Lower lobe of right lung (tissue), 2 donors: ENCODE measurements around the gene PPFIA1. TPM values are rescaled to one million over a fixed set of nuclear protein-coding genes. Genes with fewer than 3 reads are reported as not detected.

Experiments
- ATAC-seq, 2 donors: fragments of 200-7000 bp; cut with Tn5 transposase; one replicate each; pipeline ENCODE4 v1.9.1; 2020 to 2022; ENCODE audit warnings: mild to moderate bottlenecking in 2 of 2, moderate library complexity in 2 of 2
- DNase-seq: peaks from one replicate; pipeline ENCODE4 v3.0.0-alpha.2; 2020
- H3K27ac ChIP-seq: fragments of 200-600 bp; one replicate; pipeline ENCODE4 v1.8.0; 2022
- H3K27me3 ChIP-seq: fragments of 200-600 bp; one replicate; pipeline ENCODE4 v1.8.0; 2022; ENCODE audit warnings: low read depth
- H3K36me3 ChIP-seq: fragments of 200-600 bp; one replicate; pipeline ENCODE4 v1.8.0; 2022; ENCODE audit warnings: mild to moderate bottlenecking
- H3K4me1 ChIP-seq: fragments of 200-600 bp; one replicate; pipeline ENCODE4 v1.8.0; 2022
- H3K4me3 ChIP-seq: fragments of 200-600 bp; one replicate; pipeline ENCODE4 v1.8.0; 2022; ENCODE audit warnings: mild to moderate bottlenecking
- H3K9me3 ChIP-seq: fragments of 200-600 bp; one replicate; pipeline ENCODE4 v1.8.0; 2022
- intact Hi-C: fragments of 100-400 bp; cut with DNase I; formaldehyde crosslinking; loops from one replicate; pipeline ENCODE4 v1.11.0; 2022
- total RNA-seq: library from RNA; stranded (reverse); fragmentation: NEBNext Ultra II Directional; extraction: Animal tissue kit (Norgen Biotek cat#: 25700); gene quantifications from one replicate; pipeline ENCODE4 v1.2.1, GENCODE V29; 2021
- TF ChIP-seq, protein P1 (sequence below): fragments of 200-600 bp; IDR thresholded peaks from one replicate; pipeline ENCODE4 v1.8.0; 2022; ENCODE audit warnings: antibody characterized with exemption, mild to moderate bottlenecking
- donor health status: DM: no; HTN: yes; CAD: no; lungs with severe emphysema.

The PPFIA1 gene
- total RNA-seq, 1 donor from 2014 or later: 81.0 TPM

GRCh38 chr11:70409437-70409836, 138.9 kb downstream of the PPFIA1 start:
- Histone ChIP-seq H3K4me3 (no peak overlapping the region), H3K9me3 (no peaks in the 10 kb centered on the region), H3K27ac (no peak overlapping the region), H3K27me3 (no peaks in the 10 kb centered on the region), H3K4me1 (no peaks in the 10 kb centered on the region), H3K36me3 (peaks cover 91% of the 10 kb centered on the region)
- TF ChIP-seq, protein P1, sequence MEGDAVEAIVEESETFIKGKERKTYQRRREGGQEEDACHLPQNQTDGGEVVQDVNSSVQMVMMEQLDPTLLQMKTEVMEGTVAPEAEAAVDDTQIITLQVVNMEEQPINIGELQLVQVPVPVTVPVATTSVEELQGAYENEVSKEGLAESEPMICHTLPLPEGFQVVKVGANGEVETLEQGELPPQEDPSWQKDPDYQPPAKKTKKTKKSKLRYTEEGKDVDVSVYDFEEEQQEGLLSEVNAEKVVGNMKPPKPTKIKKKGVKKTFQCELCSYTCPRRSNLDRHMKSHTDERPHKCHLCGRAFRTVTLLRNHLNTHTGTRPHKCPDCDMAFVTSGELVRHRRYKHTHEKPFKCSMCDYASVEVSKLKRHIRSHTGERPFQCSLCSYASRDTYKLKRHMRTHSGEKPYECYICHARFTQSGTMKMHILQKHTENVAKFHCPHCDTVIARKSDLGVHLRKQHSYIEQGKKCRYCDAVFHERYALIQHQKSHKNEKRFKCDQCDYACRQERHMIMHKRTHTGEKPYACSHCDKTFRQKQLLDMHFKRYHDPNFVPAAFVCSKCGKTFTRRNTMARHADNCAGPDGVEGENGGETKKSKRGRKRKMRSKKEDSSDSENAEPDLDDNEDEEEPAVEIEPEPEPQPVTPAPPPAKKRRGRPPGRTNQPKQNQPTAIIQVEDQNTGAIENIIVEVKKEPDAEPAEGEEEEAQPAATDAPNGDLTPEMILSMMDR: no peak
- DNase-seq (no peak), ATAC-seq (no peak)
- intact Hi-C loops: no loop called here

GRCh38 chr11:70409871-70410270, 139.4 kb downstream of the PPFIA1 start:
- no peak for ATAC-seq
- H3K9me3 ChIP-seq: no peaks in the 10 kb centered on the region
- H3K27me3 ChIP-seq: no peaks in the 10 kb centered on the region
- intact Hi-C loops: no loop called here
- H3K4me3 ChIP-seq: no peak overlapping the region
- peaks cover 96% of the 10 kb centered on the region for H3K36me3 ChIP-seq
- H3K27ac ChIP-seq: no peak overlapping the region
- TF ChIP-seq, protein P1: no peak
- no peak for DNase-seq
- H3K4me1 ChIP-seq: no peaks in the 10 kb centered on the region

GRCh38 chr11:70410276-70411205, 140.1 kb downstream of the PPFIA1 start:
- intact Hi-C loops: no loop called here
- Histone ChIP-seq H3K27ac (no peak overlapping the region), H3K4me1 (no peaks in the 10 kb centered on the region), H3K9me3 (no peaks in the 10 kb centered on the region), H3K4me3 (no peak overlapping the region), H3K27me3 (no peaks in the 10 kb centered on the region), H3K36me3 (peaks cover 97% of the 10 kb centered on the region)
- TF ChIP-seq, protein P1: no peak
- no peak for DNase-seq
- ATAC-seq: no peak

DNA sequence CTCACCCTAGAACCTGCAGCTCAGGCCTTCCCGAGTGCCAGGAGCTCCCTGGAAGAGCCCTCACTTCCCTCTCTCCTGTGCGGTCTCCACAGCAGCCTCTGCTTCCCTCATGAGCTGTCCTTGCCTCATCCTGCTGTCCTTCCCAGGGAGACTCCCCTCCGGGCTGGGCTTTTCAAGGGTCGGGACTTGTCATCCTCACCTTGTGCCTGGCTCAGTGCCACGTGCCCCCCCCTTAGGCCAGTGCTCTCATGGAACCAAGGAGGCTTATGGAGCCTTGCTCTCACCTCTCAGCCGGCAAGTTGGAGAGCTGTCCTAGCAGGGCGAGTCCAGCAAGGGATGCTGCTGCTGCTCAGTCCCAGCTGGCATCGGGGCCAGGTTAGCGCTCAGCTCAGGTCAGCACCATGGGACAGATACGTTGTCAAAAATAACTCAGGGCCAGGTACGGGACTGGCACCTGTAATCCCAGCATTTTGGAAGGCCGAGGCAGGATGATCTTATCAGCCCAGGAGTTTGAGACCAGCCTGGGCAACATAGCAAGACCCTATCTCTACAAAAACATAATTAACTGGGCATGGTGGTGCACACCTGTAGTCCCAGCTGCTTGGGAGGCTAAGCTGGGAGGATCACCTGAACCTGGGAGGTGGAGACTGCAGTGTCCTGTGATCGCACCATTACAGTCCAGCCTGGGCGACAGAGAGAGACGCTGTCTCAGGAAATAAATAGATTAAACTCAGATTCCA, 141.4 kb downstream of the PPFIA1 start:
- no peaks in the 10 kb centered on the region for H3K4me1 ChIP-seq
- no peaks in the 10 kb centered on the region for H3K9me3 ChIP-seq
- intact Hi-C loops: no loop called here
- H3K27ac ChIP-seq: no peak overlapping the region
- no peak overlapping the region for H3K4me3 ChIP-seq
- DNase-seq (no peak), ATAC-seq (no peak)
- H3K36me3 ChIP-seq: peaks cover 99% of the 10 kb centered on the region
- TF ChIP-seq, protein P1: no peak
- no peaks in the 10 kb centered on the region for H3K27me3 ChIP-seq

DNA sequence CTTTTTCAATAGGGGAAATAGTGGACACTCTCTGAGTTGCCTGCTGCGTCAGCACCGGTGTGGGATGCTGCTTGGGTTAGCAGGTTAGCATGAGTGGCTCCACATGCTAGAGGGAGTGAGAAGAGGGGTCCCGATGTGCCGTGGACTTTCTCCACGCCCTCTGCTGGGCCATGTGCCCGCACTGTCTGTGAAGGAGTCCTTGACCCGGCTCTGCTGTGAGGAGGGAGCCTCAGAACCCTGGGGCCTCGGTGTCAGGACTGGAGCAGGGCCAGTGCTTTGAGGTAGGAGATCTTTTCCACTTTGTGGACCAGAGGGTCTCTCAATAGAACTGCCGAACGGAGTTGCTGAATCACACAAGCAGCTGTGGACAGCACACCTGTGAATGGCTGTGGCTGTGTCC, 142.7 kb downstream of the PPFIA1 start:
- H3K9me3 ChIP-seq: no peaks in the 10 kb centered on the region
- intact Hi-C loops: no loop called here
- no peaks in the 10 kb centered on the region for H3K4me1 ChIP-seq
- ATAC-seq: no peak
- H3K36me3 ChIP-seq: peaks cover 99% of the 10 kb centered on the region
- DNase-seq: no peak
- H3K4me3 ChIP-seq: no peak overlapping the region
- no peak overlapping the region for H3K27ac ChIP-seq
- TF ChIP-seq, protein P1: no peak
- H3K27me3 ChIP-seq: no peaks in the 10 kb centered on the region
